HEK293T (cell line): ENCODE results near the gene PSENEN.

Experiments
- CTCF ChIA-PET: fragments of 350-600 bp; formaldehyde crosslinking; extraction: SDS; loops from one replicate; lab custom pipeline; 2021; ENCODE audit warnings: antibody characterized with exemption, inconsistent platforms; lab: Yijun Ruan, JAX
- POLR2A ChIA-PET: fragments of 350-600 bp; formaldehyde crosslinking; extraction: SDS; loops from one replicate; lab custom pipeline; 2020; ENCODE audit warnings: antibody characterized with exemption, inconsistent platforms; lab: Yijun Ruan, JAX
- DNase-seq: peaks from one replicate; pipeline ENCODE4 v3.0.0; 2012; ENCODE audit warnings: mixed read lengths; ENCODE audit errors: extremely low spot score
- BHLHE40 ChIP-seq: fragments of 450-650 bp; IDR thresholded peaks from 2 replicates; pipeline ENCODE4 v1.6.1; 2016; ENCODE audit warnings: mild to moderate bottlenecking, moderate library complexity, borderline replicate concordance
- CTBP1 ChIP-seq: fragments of 450-650 bp; IDR thresholded peaks from 2 replicates; pipeline ENCODE4 v1.6.1; 2016; ENCODE audit warnings: borderline replicate concordance
- ELF4 ChIP-seq: fragments of 450-650 bp; IDR thresholded peaks from 2 replicates; pipeline ENCODE4 v1.6.1; 2017; ENCODE audit warnings: antibody characterized with exemption
- FOXA1 ChIP-seq: fragments of 450-650 bp; IDR thresholded peaks from 2 replicates; pipeline ENCODE4 v1.6.1; 2016; ENCODE audit warnings: mild to moderate bottlenecking
- FOXM1 ChIP-seq: fragments of 450-650 bp; IDR thresholded peaks from 2 replicates; pipeline ENCODE4 v1.6.1; 2017; ENCODE audit warnings: mild to moderate bottlenecking, borderline replicate concordance
- HDGF ChIP-seq: fragments of 450-650 bp; IDR thresholded peaks from 2 replicates; pipeline ENCODE4 v1.6.1; 2017; ENCODE audit warnings: antibody characterized with exemption, borderline replicate concordance
- L3MBTL2 ChIP-seq: fragments of 450-650 bp; conservative IDR thresholded peaks from 2 replicates; pipeline ENCODE4 v1.6.1; 2016; ENCODE audit warnings: mild to moderate bottlenecking
- LEF1 ChIP-seq: fragments of 450-650 bp; IDR thresholded peaks from 2 replicates; pipeline ENCODE4 v1.6.1; 2017; ENCODE audit warnings: mild to moderate bottlenecking, borderline replicate concordance
- NFRKB ChIP-seq: fragments of 450-650 bp; IDR thresholded peaks from 2 replicates; pipeline ENCODE4 v1.6.1; 2016; ENCODE audit warnings: mild to moderate bottlenecking, moderate library complexity
- SP1 ChIP-seq: fragments of 450-650 bp; IDR thresholded peaks from 2 replicates; pipeline ENCODE4 v1.6.1; 2017
- SUZ12 ChIP-seq: fragments of 450-650 bp; IDR thresholded peaks from 2 replicates; pipeline ENCODE4 v1.6.1; 2016; ENCODE audit warnings: mild to moderate bottlenecking
- TARDBP ChIP-seq: fragments of 450-650 bp; IDR thresholded peaks from 2 replicates; pipeline ENCODE4 v1.6.1; 2016
- ZNF384 ChIP-seq: fragments of 450-650 bp; IDR thresholded peaks from 2 replicates; pipeline ENCODE4 v1.6.1; 2016
- TF ChIP-seq, protein P1 (sequence below): fragments of 450-650 bp; IDR thresholded peaks from 2 replicates; pipeline ENCODE4 v1.6.1; 2016

Gene PSENEN

GRCh38 chr19:35746531-35746930 lies 1.1 kb downstream of the PSENEN start:
- no peak for DNase-seq
- CTCF ChIA-PET: no interaction called here
- POLR2A ChIA-PET: interaction anchor here (1.2 kb wide), 1 partner anchor 185 kb away, joined by 3 read pairs; no protein-coding TSS in a partner anchor
- no peak for TF ChIP-seq ELF4
- TF ChIP-seq SUZ12: no peak
- TF ChIP-seq TARDBP: no peak
- TF ChIP-seq NFRKB: no peak
- TF ChIP-seq, protein P1, sequence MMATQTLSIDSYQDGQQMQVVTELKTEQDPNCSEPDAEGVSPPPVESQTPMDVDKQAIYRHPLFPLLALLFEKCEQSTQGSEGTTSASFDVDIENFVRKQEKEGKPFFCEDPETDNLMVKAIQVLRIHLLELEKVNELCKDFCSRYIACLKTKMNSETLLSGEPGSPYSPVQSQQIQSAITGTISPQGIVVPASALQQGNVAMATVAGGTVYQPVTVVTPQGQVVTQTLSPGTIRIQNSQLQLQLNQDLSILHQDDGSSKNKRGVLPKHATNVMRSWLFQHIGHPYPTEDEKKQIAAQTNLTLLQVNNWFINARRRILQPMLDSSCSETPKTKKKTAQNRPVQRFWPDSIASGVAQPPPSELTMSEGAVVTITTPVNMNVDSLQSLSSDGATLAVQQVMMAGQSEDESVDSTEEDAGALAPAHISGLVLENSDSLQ: no peak
- no peak for TF ChIP-seq SP1
- TF ChIP-seq L3MBTL2: no peak
- TF ChIP-seq LEF1: no peak

GRCh38 chr19:35748106-35749020 lies 2.9 kb downstream of the PSENEN start, which contains the start of gene LIN37:
LIN37 (plus strand) TSS chr19:35748576; CDS start chr19:35748725, 149 bp downstream.
- ChIA-PET POLR2A (interaction anchor here (0.6 to 1.9 kb wide), 30 partner anchors 9 to 366 kb away, joined by 3 to 33 read pairs (median 4); partner anchors contain the start of genes APLP1, COX6B1, HAUS5 and HSPB6), CTCF (interaction anchor here (0.9 kb wide), 1 partner anchor 71 kb away, joined by 5 read pairs; no protein-coding TSS in a partner anchor)
- no peak for TF ChIP-seq FOXA1
- no peak for TF ChIP-seq BHLHE40
- TF ChIP-seq NFRKB: no peak
- peak; percentile 70 for TF ChIP-seq L3MBTL2
- no peak for TF ChIP-seq FOXM1
- TF ChIP-seq CTBP1: no peak
- TF ChIP-seq TARDBP: no peak
- TF ChIP-seq, protein P1: peak; percentile 99
- no peak for TF ChIP-seq SP1
- peak; percentile 96 for TF ChIP-seq ELF4
- no peak for TF ChIP-seq SUZ12
- peak; percentile 92 for DNase-seq

- POLR2A ChIA-PET: no interaction called here
- TF ChIP-seq HDGF (no peak), CTBP1 (no peak), NFRKB (no peak), FOXM1 (no peak), ELF4 (no peak), LEF1 (no peak), ZNF384 (no peak)
- CTCF ChIA-PET: no interaction called here
- no peak for DNase-seq
Measured at GRCh38 chr19:35750167-35750566, 4.7 kb downstream of the PSENEN start.

DNA sequence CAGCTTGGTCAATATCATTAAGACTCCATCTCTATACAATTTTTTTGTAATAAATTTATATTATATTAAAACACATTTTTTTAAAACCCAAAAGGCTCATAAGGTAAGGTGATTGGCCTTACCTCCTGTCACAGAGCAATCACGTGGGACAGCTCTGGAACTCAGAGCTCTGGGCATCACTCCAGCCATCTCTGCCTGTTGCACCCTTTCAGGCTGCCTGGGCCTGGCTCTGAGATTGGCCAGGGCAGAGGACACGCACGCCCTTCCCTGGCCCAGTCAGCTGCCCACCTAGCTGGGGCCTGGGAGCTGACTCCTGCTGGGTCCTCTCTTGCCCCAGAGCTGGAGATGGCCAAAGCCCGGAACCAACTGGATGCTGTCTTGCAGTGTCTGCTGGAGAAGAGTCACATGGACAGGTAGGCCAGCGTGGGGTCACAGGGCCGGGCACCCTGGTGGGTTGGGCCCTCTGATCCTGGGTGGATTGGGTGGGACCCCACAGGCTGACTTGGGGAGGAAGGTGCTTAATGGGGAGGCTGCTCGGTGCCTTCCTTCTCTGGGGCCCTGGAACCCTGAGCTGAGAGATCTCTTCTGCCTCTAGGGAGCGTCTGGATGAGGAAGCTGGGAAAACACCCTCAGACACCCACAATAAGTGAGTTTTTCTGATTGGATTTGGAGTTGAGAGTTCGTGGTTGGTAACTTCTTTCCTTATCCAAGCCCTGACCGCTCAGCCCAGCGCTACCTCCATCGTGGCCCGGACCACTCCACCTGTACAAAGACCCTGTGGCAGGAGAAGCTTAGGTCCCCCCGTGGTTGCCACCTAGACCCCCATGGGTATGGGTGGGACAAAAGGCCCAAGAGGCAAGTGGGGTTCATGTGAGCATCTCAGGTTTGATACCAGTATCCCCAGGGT lies 6.6 kb downstream of the PSENEN start:
- CTCF ChIA-PET: no interaction called here
- POLR2A ChIA-PET: no interaction called here
- TF ChIP-seq NFRKB (no peak), ZNF384 (no peak), BHLHE40 (no peak), FOXA1 (no peak), TARDBP (no peak), ELF4 (no peak)
- TF ChIP-seq, protein P1: no peak
- no peak for DNase-seq

DNA sequence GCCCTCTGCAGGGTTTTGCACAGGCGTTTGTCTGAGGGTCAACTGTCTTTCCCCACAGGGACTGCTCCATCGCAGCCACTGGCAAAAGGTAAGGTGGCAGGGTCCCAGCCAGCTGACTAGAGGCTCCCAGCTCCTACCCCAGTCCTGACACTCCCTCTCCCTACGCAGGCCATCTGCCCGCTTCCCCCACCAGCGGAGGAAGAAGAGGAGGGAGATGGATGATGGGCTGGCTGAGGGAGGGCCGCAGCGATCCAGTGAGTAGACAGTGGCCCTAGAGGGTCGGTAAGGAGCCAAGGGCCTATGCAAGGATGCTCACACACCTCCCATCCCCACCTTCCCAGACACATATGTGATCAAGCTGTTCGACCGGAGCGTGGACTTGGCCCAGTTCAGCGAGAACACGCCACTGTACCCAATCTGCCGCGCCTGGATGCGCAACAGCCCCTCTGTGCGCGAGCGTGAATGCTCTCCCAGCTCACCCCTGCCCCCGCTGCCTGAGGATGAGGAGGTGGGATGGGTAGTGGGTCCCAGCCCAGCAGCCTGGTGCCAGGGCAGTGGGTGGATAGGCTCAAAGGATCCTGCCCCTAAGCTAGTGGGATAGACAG lies 7.4 kb downstream of the PSENEN start:
- TF ChIP-seq FOXM1 (no peak), SUZ12 (no peak), ZNF384 (no peak)
- ChIA-PET CTCF (no interaction called here), POLR2A (no interaction called here)
- DNase-seq: no peak

- CTCF ChIA-PET: no interaction called here
- POLR2A ChIA-PET: no interaction called here
- no peak for DNase-seq
- no peak for TF ChIP-seq TARDBP
Measured at GRCh38 chr19:35753634-35754369, 8.4 kb downstream of the PSENEN start.
